ENCODE results near the gene FBXW11.
"Not testable (repeated sequence)": the region's sequence is repeated elsewhere in the genome, so short reads cannot be mapped to it uniquely, and the experiment has no call there.

FBXW11 gene

GRCh38 chr5:171952021-171952420 is 54.4 kb downstream of the FBXW11 start:
- DNase-seq: no peak

- no peak for DNase-seq
These were observed 55.2 kb downstream of the FBXW11 start for GRCh38 chr5:171951218-171951617.

GRCh38 chr5:171946000-171946781 is 60.2 kb downstream of the FBXW11 start:
- no peak for DNase-seq

GRCh38 chr5:171945476-171945875 is 61.0 kb downstream of the FBXW11 start:
- no peak for DNase-seq

GRCh38 chr5:171945066-171945465 is 61.4 kb downstream of the FBXW11 start:
- DNase-seq: no peak

GRCh38 chr5:171942112-171942516 is 64.3 kb downstream of the FBXW11 start:
- DNase-seq: not testable (repeated sequence)

GRCh38 chr5:171941675-171942074 is 64.8 kb downstream of the FBXW11 start:
- DNase-seq: not testable (repeated sequence)

GRCh38 chr5:171941275-171941674 is 65.2 kb downstream of the FBXW11 start:
- DNase-seq: not testable (repeated sequence)

GRCh38 chr5:171939951-171940350 is 66.5 kb downstream of the FBXW11 start:
- DNase-seq: no peak

- DNase-seq: no peak
These were observed 68.1 kb downstream of the FBXW11 start for GRCh38 chr5:171938358-171938757.

- no peak for DNase-seq
These were observed 69.1 kb downstream of the FBXW11 start for GRCh38 chr5:171937351-171937750.

- no peak for DNase-seq
These were observed 71.9 kb downstream of the FBXW11 start for GRCh38 chr5:171934586-171934985.

- no peak for DNase-seq
These were observed 75.3 kb downstream of the FBXW11 start for GRCh38 chr5:171931163-171931562.

GRCh38 chr5:171927345-171927941 is 79.0 kb downstream of the FBXW11 start:
- no peak for DNase-seq

- DNase-seq: no peak
These were observed 80.1 kb downstream of the FBXW11 start for GRCh38 chr5:171926311-171926710.

GRCh38 chr5:171924493-171925122 is 81.8 kb downstream of the FBXW11 start:
- DNase-seq: no peak

- DNase-seq: no peak
These were observed 85.6 kb downstream of the FBXW11 start for GRCh38 chr5:171920765-171921391.

GRCh38 chr5:171915700-171916099 is 90.7 kb downstream of the FBXW11 start:
- DNase-seq: not testable (repeated sequence)

- DNase-seq: no peak
These were observed 91.6 kb downstream of the FBXW11 start for GRCh38 chr5:171914726-171915338.

GRCh38 chr5:171913987-171914273 is 92.5 kb downstream of the FBXW11 start:
- DNase-seq: no peak

GRCh38 chr5:171911152-171911551 is 95.3 kb downstream of the FBXW11 start:
- no peak for DNase-seq

- DNase-seq: no peak
These were observed 97.8 kb downstream of the FBXW11 start for GRCh38 chr5:171908638-171909037.

GRCh38 chr5:171907725-171908343 is 98.6 kb downstream of the FBXW11 start:
- peak; percentile 33 for DNase-seq

All from central memory CD4-positive, alpha-beta T cell (primary cell).